ENCODE data around the gene SNAPC4.

- no peak for TF ChIP-seq EZH2phosphoT487 (IDR thresholded peaks at IDR 0.05; ENCODE audit: low read depth, severe bottlenecking, unreplicated experiment)
- TF ChIP-seq, protein P1, sequence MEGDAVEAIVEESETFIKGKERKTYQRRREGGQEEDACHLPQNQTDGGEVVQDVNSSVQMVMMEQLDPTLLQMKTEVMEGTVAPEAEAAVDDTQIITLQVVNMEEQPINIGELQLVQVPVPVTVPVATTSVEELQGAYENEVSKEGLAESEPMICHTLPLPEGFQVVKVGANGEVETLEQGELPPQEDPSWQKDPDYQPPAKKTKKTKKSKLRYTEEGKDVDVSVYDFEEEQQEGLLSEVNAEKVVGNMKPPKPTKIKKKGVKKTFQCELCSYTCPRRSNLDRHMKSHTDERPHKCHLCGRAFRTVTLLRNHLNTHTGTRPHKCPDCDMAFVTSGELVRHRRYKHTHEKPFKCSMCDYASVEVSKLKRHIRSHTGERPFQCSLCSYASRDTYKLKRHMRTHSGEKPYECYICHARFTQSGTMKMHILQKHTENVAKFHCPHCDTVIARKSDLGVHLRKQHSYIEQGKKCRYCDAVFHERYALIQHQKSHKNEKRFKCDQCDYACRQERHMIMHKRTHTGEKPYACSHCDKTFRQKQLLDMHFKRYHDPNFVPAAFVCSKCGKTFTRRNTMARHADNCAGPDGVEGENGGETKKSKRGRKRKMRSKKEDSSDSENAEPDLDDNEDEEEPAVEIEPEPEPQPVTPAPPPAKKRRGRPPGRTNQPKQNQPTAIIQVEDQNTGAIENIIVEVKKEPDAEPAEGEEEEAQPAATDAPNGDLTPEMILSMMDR (IDR thresholded peaks at IDR 0.05; ENCODE audit: poor library complexity) = no peak
Measured at GRCh38 chr9:136377341-136378169, 22.4 kb downstream of the SNAPC4 start.

Measured in hepatocyte (in vitro differentiated cells).